A673 (cell line): ENCODE results near the gene MYCN. TPM values are rescaled to one million over a fixed set of nuclear protein-coding genes. Genes with fewer than 3 reads are reported as not detected.
"Not testable (repeated sequence)": the region's sequence is repeated elsewhere in the genome, so short reads cannot be mapped to it uniquely, and the experiment has no call there.

ENCODE experiments used
- BruUV-seq: library from RNA; stranded (reverse); fragments of 400-500 nt; replicated peaks from 2 replicates; lab custom pipeline; 2021; lab: Mats Ljungman, UMichigan
- CTCF ChIA-PET: fragments of 300-600 bp; sonication (Branson Sonifier 250); formaldehyde crosslinking; loops from one replicate; lab custom pipeline; 2022; ENCODE audit warnings: antibody characterized with exemption; lab: Charles Lee
- POLR2A ChIA-PET: fragments of 300-600 bp; sonication (Branson Sonifier 250); formaldehyde crosslinking; loops from one replicate; lab custom pipeline; 2022; ENCODE audit warnings: antibody characterized with exemption; ENCODE audit not compliant: low non-redundant PET; lab: Charles Lee
- DNase-seq: peaks from one replicate; pipeline ENCODE4 v3.0.0-alpha.2; 2015; ENCODE audit warnings: low spot score
- H3K27ac ChIP-seq: fragments of 200-600 bp; sonication (generic); 2 replicates; pipeline ENCODE4 v1.5.1; 2016; ENCODE audit warnings: mixed run types, low read depth, mild to moderate bottlenecking, mixed read lengths, antibody characterized with exemption, low read length; ENCODE audit not compliant: poor library complexity, severe bottlenecking
- H3K27me3 ChIP-seq: fragments of 200-600 bp; sonication (generic); replicated peaks from 2 replicates; pipeline ENCODE4 v1.6.1; 2017; ENCODE audit warnings: mixed run types, low read depth, mild to moderate bottlenecking, mixed read lengths, antibody characterized with exemption, low read length; ENCODE audit not compliant: insufficient read depth, poor library complexity
- H3K36me3 ChIP-seq: fragments of 200-600 bp; sonication (generic); 2 replicates; pipeline ENCODE4 v1.6.1; 2016; ENCODE audit warnings: mixed run types, mild to moderate bottlenecking, mixed read lengths, antibody characterized with exemption, low read length; ENCODE audit not compliant: insufficient read depth, poor library complexity, severe bottlenecking
- H3K4me1 ChIP-seq: fragments of 200-600 bp; sonication (generic); 2 replicates; pipeline ENCODE4 v1.6.1; 2017; ENCODE audit warnings: mixed run types, mild to moderate bottlenecking, mixed read lengths, antibody characterized with exemption, low read length; ENCODE audit not compliant: insufficient read depth, poor library complexity, severe bottlenecking
- H3K4me3 ChIP-seq: fragments of 200-600 bp; sonication (generic); 2 replicates; pipeline ENCODE4 v1.5.1; 2016; ENCODE audit warnings: low read depth, mixed run types, mild to moderate bottlenecking, mixed read lengths, low read length; ENCODE audit not compliant: poor library complexity, severe bottlenecking
- H3K9me3 ChIP-seq: fragments of 200-600 bp; sonication (generic); 2 replicates; pipeline ENCODE4 v1.6.1; 2016; ENCODE audit warnings: mixed run types, low read depth, mild to moderate bottlenecking, mixed read lengths, antibody characterized with exemption, low read length; ENCODE audit not compliant: poor library complexity, severe bottlenecking
- EZH2 ChIP-seq: fragments of 200-600 bp; sonication (generic); IDR thresholded peaks from 2 replicates; pipeline ENCODE4 v1.6.1; 2017; ENCODE audit warnings: borderline replicate concordance, low read depth, mild to moderate bottlenecking, mixed read lengths, antibody characterized with exemption, low read length; ENCODE audit not compliant: poor library complexity, severe bottlenecking
- intact Hi-C: fragments of 100-400 bp; cut with micrococcal nuclease; formaldehyde crosslinking; loops from one replicate; pipeline ENCODE4 v1.10.0; 2022; ENCODE audit not compliant: unreplicated experiment
- total RNA-seq: library from RNA; stranded (reverse); gene quantifications from 2 replicates; pipeline ENCODE4 v1.2.3, GENCODE V29; 2021
- TF ChIP-seq, protein P1 (sequence below): fragments of 300-800, 200-600 bp; sonication (generic); conservative IDR thresholded peaks from 2 replicates; pipeline ENCODE4 v1.5.1; 2017; ENCODE audit warnings: low read depth, mild to moderate bottlenecking, antibody characterized with exemption, low read length, moderate library complexity, mixed read lengths

The MYCN gene
- total RNA-seq, 1 experiment from 2014 or later, result 2.8 TPM

DNA sequence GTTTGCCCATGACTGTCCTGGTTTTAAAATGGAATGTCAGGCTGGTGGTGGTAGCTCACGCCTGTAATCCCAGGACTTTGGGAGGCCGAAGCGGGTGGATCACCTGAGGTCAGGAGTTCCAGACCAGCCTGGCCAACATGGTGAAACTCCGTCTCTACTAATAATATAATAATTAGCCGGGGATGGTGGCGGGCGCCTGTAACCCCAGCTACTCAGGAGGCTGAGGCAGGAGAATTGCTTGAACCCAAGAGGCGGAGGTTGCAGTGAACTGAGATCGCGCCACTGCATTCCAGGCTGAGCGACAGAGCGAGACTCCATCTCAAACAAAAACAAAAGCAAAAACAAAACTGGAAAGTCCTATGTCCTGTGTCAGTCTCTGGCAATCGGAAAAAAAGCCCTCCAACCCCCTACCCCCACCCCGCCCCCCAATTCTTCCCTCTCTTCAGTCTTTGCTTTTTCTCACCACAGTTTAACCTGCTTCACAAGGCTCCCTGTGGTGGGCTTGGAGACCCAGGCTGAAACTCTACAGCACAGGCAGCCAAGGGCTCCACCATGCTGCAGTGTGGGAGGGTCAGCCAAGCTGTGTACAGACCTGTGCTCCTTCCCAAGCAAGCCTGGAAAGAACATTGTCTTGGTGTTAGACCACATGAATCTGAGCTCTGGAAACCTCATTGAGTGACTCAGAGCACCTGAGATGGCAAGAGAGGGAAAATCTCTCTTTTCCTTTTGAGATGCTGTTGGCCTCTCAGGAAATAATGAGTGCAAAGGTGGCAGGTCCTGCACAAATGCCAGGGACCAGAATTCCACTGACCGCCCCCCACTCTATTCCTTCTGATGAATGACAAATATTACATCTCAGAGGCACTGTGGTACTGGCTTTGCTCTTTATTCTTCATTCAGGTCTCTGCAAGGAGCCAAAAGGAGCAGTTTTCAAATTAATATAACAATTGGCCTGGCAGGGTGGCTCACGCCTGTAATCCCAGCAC is 16.7 kb downstream of the MYCN start:
- DNase-seq, result no peak
- TF ChIP-seq, protein P1, sequence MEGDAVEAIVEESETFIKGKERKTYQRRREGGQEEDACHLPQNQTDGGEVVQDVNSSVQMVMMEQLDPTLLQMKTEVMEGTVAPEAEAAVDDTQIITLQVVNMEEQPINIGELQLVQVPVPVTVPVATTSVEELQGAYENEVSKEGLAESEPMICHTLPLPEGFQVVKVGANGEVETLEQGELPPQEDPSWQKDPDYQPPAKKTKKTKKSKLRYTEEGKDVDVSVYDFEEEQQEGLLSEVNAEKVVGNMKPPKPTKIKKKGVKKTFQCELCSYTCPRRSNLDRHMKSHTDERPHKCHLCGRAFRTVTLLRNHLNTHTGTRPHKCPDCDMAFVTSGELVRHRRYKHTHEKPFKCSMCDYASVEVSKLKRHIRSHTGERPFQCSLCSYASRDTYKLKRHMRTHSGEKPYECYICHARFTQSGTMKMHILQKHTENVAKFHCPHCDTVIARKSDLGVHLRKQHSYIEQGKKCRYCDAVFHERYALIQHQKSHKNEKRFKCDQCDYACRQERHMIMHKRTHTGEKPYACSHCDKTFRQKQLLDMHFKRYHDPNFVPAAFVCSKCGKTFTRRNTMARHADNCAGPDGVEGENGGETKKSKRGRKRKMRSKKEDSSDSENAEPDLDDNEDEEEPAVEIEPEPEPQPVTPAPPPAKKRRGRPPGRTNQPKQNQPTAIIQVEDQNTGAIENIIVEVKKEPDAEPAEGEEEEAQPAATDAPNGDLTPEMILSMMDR, result no peak
- no peak for TF ChIP-seq EZH2
- no peaks in the 10 kb centered on the region for H3K4me1 ChIP-seq
- no peaks in the 10 kb centered on the region for H3K36me3 ChIP-seq
- no TSS peak for BruUV-seq
- H3K27ac ChIP-seq, result no peak overlapping the region
- no peaks in the 10 kb centered on the region for H3K9me3 ChIP-seq
- ChIA-PET CTCF (no interaction called here), POLR2A (no interaction called here)
- no peaks in the 10 kb centered on the region for H3K27me3 ChIP-seq
- intact Hi-C loops, result no loop called here
- no peak overlapping the region for H3K4me3 ChIP-seq

DNA sequence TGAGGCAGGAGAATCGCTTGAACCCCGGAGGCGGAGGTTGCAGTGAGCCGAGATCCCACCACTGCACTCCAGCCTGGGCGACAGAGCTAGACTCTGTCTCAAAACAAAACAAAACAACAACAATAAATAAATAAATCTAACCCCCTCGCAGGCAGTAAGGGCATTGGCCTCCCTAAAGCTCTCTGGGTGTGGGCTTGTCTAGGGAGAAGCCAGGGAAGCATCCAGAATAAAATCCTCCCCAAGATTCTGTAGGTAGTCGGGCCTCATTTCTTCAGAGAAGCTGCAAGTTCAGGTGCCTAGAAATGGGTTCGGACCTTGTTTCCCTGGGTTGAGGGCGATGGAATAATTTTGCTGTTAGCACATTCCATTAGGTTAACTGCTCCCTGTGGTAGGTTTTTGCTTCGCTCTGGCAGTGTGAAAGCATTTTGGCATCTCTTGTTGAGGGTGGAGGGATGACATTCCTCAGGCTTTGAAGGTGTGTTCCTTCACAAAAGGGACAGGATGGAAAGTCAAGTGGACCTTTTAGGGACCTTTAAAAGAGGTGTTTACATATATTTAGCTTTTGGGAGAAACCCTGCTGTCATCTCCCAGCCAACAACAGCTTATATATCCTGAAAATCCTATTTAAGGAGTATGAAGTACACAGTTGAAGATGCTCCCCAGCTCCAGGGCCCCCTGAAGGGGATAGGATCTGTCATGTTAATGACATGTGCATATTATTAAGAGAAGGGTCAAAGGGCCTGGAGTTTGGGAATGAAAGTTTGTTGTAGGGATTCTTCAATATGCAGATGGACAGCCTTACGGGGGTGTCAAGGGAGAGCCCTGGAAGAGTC is 17.7 kb downstream of the MYCN start:
- TF ChIP-seq EZH2, result no peak
- TF ChIP-seq, protein P1, result no peak
- CTCF ChIA-PET, result no interaction called here
- no peaks in the 10 kb centered on the region for H3K36me3 ChIP-seq
- intact Hi-C loops, result no loop called here
- POLR2A ChIA-PET, result no interaction called here
- no peak overlapping the region for H3K4me3 ChIP-seq
- H3K4me1 ChIP-seq, result no peaks in the 10 kb centered on the region
- no peak overlapping the region for H3K27ac ChIP-seq
- H3K9me3 ChIP-seq, result no peaks in the 10 kb centered on the region
- BruUV-seq, result no TSS peak
- no peaks in the 10 kb centered on the region for H3K27me3 ChIP-seq
- DNase-seq, result no peak

DNA sequence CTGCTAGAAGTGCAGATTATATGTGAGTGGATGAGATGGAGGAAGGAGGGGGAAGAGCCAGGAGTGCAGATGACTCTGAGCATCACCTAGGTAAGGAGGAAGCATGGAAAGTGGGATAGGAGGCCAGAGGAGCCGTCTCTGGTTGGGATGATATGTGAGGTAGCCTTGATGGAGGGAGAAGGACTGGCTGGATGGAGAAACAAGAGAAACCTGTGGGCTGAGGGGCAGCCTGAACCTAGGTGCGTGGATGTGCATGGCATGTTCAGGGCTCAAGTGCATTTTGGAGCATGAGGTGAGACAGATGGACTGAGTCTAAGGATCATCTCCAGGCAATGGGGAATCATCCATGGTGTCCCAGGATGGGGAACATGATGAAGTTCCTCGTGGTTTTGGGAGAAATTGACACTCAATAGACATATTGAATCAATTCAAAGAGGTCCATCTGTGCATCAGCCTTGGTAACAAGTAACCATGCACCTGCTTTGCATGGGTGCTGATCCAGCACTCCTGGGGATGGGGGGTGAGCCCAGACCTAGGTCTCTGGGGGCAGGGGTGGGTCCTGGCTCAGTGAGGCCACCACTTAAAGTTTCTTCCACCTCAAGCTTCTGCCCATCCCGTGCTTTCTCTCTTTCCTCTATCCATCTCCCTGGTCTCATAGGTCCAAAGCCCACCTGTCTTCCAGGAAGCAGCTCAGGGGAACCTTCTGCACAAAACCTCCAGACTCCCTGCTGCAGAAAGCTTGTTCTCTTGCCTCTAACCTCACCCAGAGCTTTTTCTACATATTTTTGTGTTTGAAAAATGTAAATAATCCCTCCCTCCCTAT is 19.2 kb downstream of the MYCN start:
- Histone ChIP-seq H3K27me3 (no peaks in the 10 kb centered on the region), H3K36me3 (no peaks in the 10 kb centered on the region), H3K4me3 (no peak overlapping the region), H3K27ac (no peak overlapping the region), H3K9me3 (no peaks in the 10 kb centered on the region), H3K4me1 (no peaks in the 10 kb centered on the region)
- ChIA-PET CTCF (no interaction called here), POLR2A (no interaction called here)
- DNase-seq, result no peak
- intact Hi-C loops, result no loop called here
- TF ChIP-seq, protein P1, result no peak
- TF ChIP-seq EZH2, result no peak
- no TSS peak for BruUV-seq

DNA sequence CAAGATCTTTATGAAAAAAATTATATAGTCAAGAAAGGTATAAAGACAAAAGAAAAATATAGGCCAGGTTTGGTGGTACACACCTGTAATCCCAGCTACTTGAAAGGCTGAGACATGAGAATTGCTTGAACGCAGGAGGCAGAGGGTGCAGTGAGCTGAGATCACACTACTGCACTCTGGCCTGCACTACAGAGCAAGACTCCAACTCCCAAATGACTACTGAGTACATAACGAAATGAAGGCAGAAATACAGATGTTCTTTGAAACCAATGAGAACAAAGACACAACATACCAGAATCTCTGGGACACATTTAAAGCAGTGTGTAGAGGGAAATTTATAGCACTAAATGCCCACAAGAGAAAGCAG is 19.8 kb downstream of the MYCN start:
- intact Hi-C loops, H3K36me3 ChIP-seq, H3K27me3 ChIP-seq, H3K27ac ChIP-seq, H3K9me3 ChIP-seq, POLR2A ChIA-PET, H3K4me1 ChIP-seq, DNase-seq, H3K4me3 ChIP-seq, BruUV-seq, CTCF ChIA-PET: not testable (repeated sequence)
